GM19240 (cell line): Measurements from ENCODE around the gene COA1.
A peak's percentile ranks its signal among the peaks of the same experiment; 100 is the strongest.
"Not testable (repeated sequence)": the region's sequence is repeated elsewhere in the genome, so short reads cannot be mapped to it uniquely, and the experiment has no call there.

ENCODE experiments used
- DNase-seq: peaks from one replicate; pipeline ENCODE4 v3.0.0; 2011; ENCODE audit warnings: low spot score; ENCODE audit not compliant: insufficient read length

COA1 gene

GRCh38 chr7:43630482-43630881 is 98.8 kb downstream of the COA1 start:
- no peak for DNase-seq

- no peak for DNase-seq
Measured at GRCh38 chr7:43629857-43630256, 99.5 kb downstream of the COA1 start.

- DNase-seq, result no peak
Measured at GRCh38 chr7:43628431-43628830, 100.9 kb downstream of the COA1 start.

- not testable (repeated sequence) for DNase-seq
Measured at GRCh38 chr7:43627798-43628197, 101.5 kb downstream of the COA1 start.

GRCh38 chr7:43626695-43627094 is 102.6 kb downstream of the COA1 start:
- DNase-seq, result no peak

GRCh38 chr7:43625980-43626379 is 103.3 kb downstream of the COA1 start:
- DNase-seq, result no peak

- no peak for DNase-seq
Measured at GRCh38 chr7:43625453-43625852, 103.9 kb downstream of the COA1 start.

GRCh38 chr7:43624156-43624555 is 105.2 kb downstream of the COA1 start:
- DNase-seq, result no peak

GRCh38 chr7:43621729-43622448 is 107.4 kb downstream of the COA1 start:
- DNase-seq, result no peak

GRCh38 chr7:43619213-43620012 is 109.9 kb downstream of the COA1 start:
- DNase-seq, result no peak

GRCh38 chr7:43618073-43618472 is 111.2 kb downstream of the COA1 start:
- no peak for DNase-seq

- DNase-seq, result no peak
Measured at GRCh38 chr7:43616977-43617376, 112.3 kb downstream of the COA1 start.

GRCh38 chr7:43615558-43616145 is 113.7 kb downstream of the COA1 start:
- DNase-seq, result no peak

GRCh38 chr7:43612599-43613589 is 116.4 kb downstream of the COA1 start:
- peak; percentile 24 for DNase-seq

- no peak for DNase-seq
Measured at GRCh38 chr7:43612128-43612527, 117.2 kb downstream of the COA1 start.

GRCh38 chr7:43609097-43609496 is 120.2 kb downstream of the COA1 start:
- no peak for DNase-seq

- DNase-seq, result no peak
Measured at GRCh38 chr7:43604251-43604650, 125.1 kb downstream of the COA1 start.

GRCh38 chr7:43602256-43602655 is 127.1 kb downstream of the COA1 start:
- DNase-seq, result no peak

- no peak for DNase-seq
Measured at GRCh38 chr7:43600056-43600455, 129.3 kb downstream of the COA1 start.

- not testable (repeated sequence) for DNase-seq
Measured at GRCh38 chr7:43596426-43596825, 132.9 kb downstream of the COA1 start.

GRCh38 chr7:43594020-43594419 is 135.3 kb downstream of the COA1 start:
- DNase-seq, result no peak
